GM19099 (cell line): ENCODE data around the gene ELAVL3.

ENCODE experiments used
- POLR2A ChIP-seq: IDR thresholded peaks from 3 replicates; pipeline ENCODE4 v1.6.1; 2011; ENCODE audit warnings: low read depth; ENCODE audit not compliant: insufficient read length; ENCODE audit errors: extremely low read depth

The ELAVL3 gene

GRCh38 chr19:11480715-11481533 lies at the start of gene ELAVL3:
Gene ELAVL3 (minus strand): TSS chr19:11481046. CDS start chr19:11480608, 438 bp downstream.
- no peak for TF ChIP-seq POLR2A

- TF ChIP-seq POLR2A = no peak
Observed at GRCh38 chr19:11530432-11530831, 49.6 kb upstream of the ELAVL3 start.

- peak; percentile 72 for TF ChIP-seq POLR2A
Observed at GRCh38 chr19:11528551-11529341, 47.9 kb upstream of the ELAVL3 start, which contains the start of gene ECSIT. Gene ECSIT (minus strand): TSS chr19:11529134. CDS start chr19:11519170, 9,964 bp downstream.

- TF ChIP-seq POLR2A = no peak
Observed at GRCh38 chr19:11519138-11519537, 38.3 kb upstream of the ELAVL3 start.

- no peak for TF ChIP-seq POLR2A
Observed at GRCh38 chr19:11513946-11514345, 33.1 kb upstream of the ELAVL3 start.

- no peak for TF ChIP-seq POLR2A
Observed at GRCh38 chr19:11510444-11510843, 29.6 kb upstream of the ELAVL3 start.

- no peak for TF ChIP-seq POLR2A
Observed at GRCh38 chr19:11507370-11508078, 26.7 kb upstream of the ELAVL3 start.

- no peak for TF ChIP-seq POLR2A
Observed at GRCh38 chr19:11506967-11507366, 26.1 kb upstream of the ELAVL3 start.

GRCh38 chr19:11506101-11506555 lies 25.3 kb upstream of the ELAVL3 start:
- TF ChIP-seq POLR2A = no peak

GRCh38 chr19:11505504-11506100 lies 24.8 kb upstream of the ELAVL3 start, which contains the start of gene ZNF653:
Gene ZNF653 (minus strand): TSS chr19:11505839. CDS start chr19:11505786, 53 bp downstream.
- TF ChIP-seq POLR2A = peak; percentile 58

- TF ChIP-seq POLR2A = peak; percentile 4
Observed at GRCh38 chr19:11505032-11505503, 24.2 kb upstream of the ELAVL3 start.

- no peak for TF ChIP-seq POLR2A
Observed at GRCh38 chr19:11504502-11505031, 23.7 kb upstream of the ELAVL3 start.

GRCh38 chr19:11499890-11500420 lies 19.1 kb upstream of the ELAVL3 start:
- TF ChIP-seq POLR2A = no peak

GRCh38 chr19:11499220-11499726 lies 18.4 kb upstream of the ELAVL3 start:
- no peak for TF ChIP-seq POLR2A
